Mucosa of descending colon (tissue), 3 donors: ENCODE measurements around the gene AKIRIN1. TPM values are rescaled to one million over a fixed set of nuclear protein-coding genes. Genes with fewer than 3 reads are reported as not detected.

ENCODE experiments used
- ATAC-seq: fragments of 200-7000 bp; cut with Tn5 transposase; one replicate; pipeline ENCODE4 v1.9.1; 2020; ENCODE audit warnings: mild to moderate bottlenecking, moderate library complexity
- DNase-seq, 3 donors: peaks; one replicate each; pipeline ENCODE4 v3.0.0-alpha.2; 2020
- H3K36me3 ChIP-seq: fragments of 200-600 bp; one replicate; pipeline ENCODE4 v1.8.0; 2021; ENCODE audit warnings: low read depth, mild to moderate bottlenecking
- H3K4me1 ChIP-seq: fragments of 200-600 bp; one replicate; pipeline ENCODE4 v1.8.0; 2021; ENCODE audit warnings: low read depth, mild to moderate bottlenecking
- H3K4me3 ChIP-seq: fragments of 200-600 bp; one replicate; pipeline ENCODE4 v1.8.0; 2021; ENCODE audit warnings: mild to moderate bottlenecking
- H3K9me3 ChIP-seq: fragments of 200-600 bp; one replicate; pipeline ENCODE4 v1.8.0; 2021; ENCODE audit warnings: mild to moderate bottlenecking
- intact Hi-C, 2 donors: fragments of 100-400 bp; cut with DNase I in 1 of 2; cut with micrococcal nuclease in 1 of 2; formaldehyde crosslinking; loops; one replicate each; pipeline versions ENCODE4 v1.11.0 to v1.11.1; 2022; cut with DNase I, micrococcal nuclease
- total RNA-seq, 3 donors: library from RNA; stranded (reverse); fragmentation: NEBNext Ultra II Directional in 2 of 3; extraction: Animal tissue kit (Norgen Biotek cat#: 25700) in 2 of 3; gene quantifications; one replicate each; pipeline versions ENCODE4 v1.2.1 to v1.2.4, GENCODE V29; 2021 to 2023
- TF ChIP-seq, protein P1 (sequence below): fragments of 200-600 bp; IDR thresholded peaks from one replicate; pipeline ENCODE4 v1.8.0; 2022; ENCODE audit warnings: antibody characterized with exemption, mild to moderate bottlenecking
- donor health status: DM: no; HTN: no; CAD: no; lungs with moderate emphysema.
- donor health status: DM: no; HTN: no; CAD: no.
- donor health status: DM: no; HTN: yes; CAD: no.

The AKIRIN1 gene
- total RNA-seq, 3 donors from 2014 or later = 47.7 to 60.4 (median 54.5) TPM

DNA sequence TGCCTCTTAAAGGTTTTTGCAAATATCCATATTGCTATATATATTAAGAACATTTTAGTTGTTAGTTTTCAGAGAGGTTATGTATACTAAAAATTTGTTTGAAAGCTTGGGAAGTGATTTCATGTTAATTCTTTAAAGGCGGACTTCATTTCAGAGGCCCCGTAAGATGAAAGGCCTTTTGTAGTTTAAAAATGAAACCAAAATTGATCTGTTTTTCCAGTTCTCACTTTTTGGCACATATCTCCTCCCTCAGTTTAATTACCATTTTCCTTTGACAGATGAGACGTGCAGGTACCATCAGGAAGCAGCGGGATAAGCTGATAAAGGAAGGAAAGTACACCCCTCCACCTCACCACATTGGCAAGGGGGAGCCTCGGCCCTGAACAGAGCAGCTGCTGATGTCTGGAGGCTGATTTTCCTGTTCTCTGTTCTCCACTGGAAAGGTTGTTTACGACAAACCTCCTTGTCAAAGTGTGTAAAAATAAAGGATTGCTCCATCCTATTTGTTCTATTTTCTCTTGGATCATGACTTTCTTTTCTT, 43.1 kb downstream of the AKIRIN1 start:
- intact Hi-C loops = no loop called here
- Histone ChIP-seq H3K4me1 (no peaks in the 10 kb centered on the region), H3K36me3 (peaks cover 3% of the 10 kb centered on the region), H3K4me3 (no peak overlapping the region), H3K9me3 (no peaks in the 10 kb centered on the region)
- ATAC-seq (no peak), DNase-seq (no peak)
- TF ChIP-seq, protein P1, sequence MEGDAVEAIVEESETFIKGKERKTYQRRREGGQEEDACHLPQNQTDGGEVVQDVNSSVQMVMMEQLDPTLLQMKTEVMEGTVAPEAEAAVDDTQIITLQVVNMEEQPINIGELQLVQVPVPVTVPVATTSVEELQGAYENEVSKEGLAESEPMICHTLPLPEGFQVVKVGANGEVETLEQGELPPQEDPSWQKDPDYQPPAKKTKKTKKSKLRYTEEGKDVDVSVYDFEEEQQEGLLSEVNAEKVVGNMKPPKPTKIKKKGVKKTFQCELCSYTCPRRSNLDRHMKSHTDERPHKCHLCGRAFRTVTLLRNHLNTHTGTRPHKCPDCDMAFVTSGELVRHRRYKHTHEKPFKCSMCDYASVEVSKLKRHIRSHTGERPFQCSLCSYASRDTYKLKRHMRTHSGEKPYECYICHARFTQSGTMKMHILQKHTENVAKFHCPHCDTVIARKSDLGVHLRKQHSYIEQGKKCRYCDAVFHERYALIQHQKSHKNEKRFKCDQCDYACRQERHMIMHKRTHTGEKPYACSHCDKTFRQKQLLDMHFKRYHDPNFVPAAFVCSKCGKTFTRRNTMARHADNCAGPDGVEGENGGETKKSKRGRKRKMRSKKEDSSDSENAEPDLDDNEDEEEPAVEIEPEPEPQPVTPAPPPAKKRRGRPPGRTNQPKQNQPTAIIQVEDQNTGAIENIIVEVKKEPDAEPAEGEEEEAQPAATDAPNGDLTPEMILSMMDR = no peak

DNA sequence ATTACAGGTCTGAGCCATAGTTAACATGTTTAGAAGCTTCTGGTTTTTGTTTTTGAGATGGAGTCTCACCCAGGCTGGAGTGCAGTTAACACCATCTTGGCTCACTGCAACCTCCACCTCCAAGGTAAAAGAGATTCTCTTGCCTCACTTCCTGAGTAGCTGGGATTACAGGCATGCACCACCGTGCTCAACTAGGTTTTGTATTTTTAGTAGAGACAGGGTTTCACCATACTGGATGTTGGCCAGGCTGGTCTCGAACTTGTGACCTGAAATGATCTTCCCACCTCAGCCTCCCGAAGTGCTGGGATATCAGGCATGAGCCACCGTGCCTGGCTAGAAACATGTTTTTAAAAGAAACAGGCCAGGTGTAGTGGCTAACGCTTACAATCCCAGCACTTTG, 45.6 kb downstream of the AKIRIN1 start:
- ATAC-seq (no peak), DNase-seq (no peak)
- Histone ChIP-seq H3K36me3 (peaks cover 3% of the 10 kb centered on the region), H3K9me3 (no peaks in the 10 kb centered on the region), H3K4me1 (no peaks in the 10 kb centered on the region), H3K4me3 (no peak overlapping the region)
- TF ChIP-seq, protein P1 = no peak
- intact Hi-C loops = no loop called here

- ATAC-seq (no peak), DNase-seq (no peak)
- no peaks in the 10 kb centered on the region for H3K36me3 ChIP-seq
- intact Hi-C loops = no loop called here
- no peak overlapping the region for H3K4me3 ChIP-seq
- TF ChIP-seq, protein P1 = no peak
- no peaks in the 10 kb centered on the region for H3K4me1 ChIP-seq
- H3K9me3 ChIP-seq = no peaks in the 10 kb centered on the region
Measured at GRCh38 chr1:39043513-39043912, 52.4 kb downstream of the AKIRIN1 start.

- TF ChIP-seq, protein P1 = no peak
- DNase-seq = no peak
- Histone ChIP-seq H3K36me3 (no peaks in the 10 kb centered on the region), H3K4me3 (no peak overlapping the region), H3K4me1 (no peaks in the 10 kb centered on the region), H3K9me3 (no peaks in the 10 kb centered on the region)
- no peak for ATAC-seq
- intact Hi-C loops = no loop called here
Measured at GRCh38 chr1:39044762-39045161, 53.7 kb downstream of the AKIRIN1 start.

DNA sequence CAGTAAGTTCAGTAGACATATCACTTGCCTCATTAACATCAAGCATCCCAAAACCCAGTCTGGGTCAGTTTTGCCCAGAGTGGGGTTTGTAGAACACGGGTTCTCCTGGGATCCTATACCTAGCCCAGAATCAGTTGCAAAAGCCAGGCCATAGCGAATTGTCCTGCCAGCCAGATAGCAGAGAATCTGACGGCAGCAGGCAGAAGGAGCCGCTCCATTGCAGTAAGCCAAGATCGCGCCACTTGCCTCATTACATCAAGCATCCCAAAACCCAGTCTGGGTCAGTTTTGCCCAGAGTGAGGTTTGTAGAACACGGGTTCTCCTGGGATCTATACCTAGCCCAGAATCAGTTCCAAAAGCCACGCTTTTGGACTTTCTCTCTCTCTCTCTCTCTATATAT, 54.2 kb downstream of the AKIRIN1 start:
- ATAC-seq (no peak), DNase-seq (no peak)
- no peaks in the 10 kb centered on the region for H3K4me1 ChIP-seq
- no peak overlapping the region for H3K4me3 ChIP-seq
- intact Hi-C loops = no loop called here
- TF ChIP-seq, protein P1 = no peak
- H3K36me3 ChIP-seq = no peaks in the 10 kb centered on the region
- H3K9me3 ChIP-seq = no peaks in the 10 kb centered on the region
